ENCODE data around the gene HCFC1. TPM values are rescaled to one million over a fixed set of nuclear protein-coding genes. Genes with fewer than 3 reads are reported as not detected.

HCFC1 gene
- total RNA-seq, 1 experiment from 2014 or later, result 79.9 TPM

- TF ChIP-seq CTCF (conservative IDR thresholded peaks at IDR 0.05) (no peak), EZH2 (IDR thresholded peaks at IDR 0.05; ENCODE audit: low read depth) (no peak)
- Histone ChIP-seq H3K79me2 (ENCODE audit: low read depth) (no peaks in the 10 kb centered on the region), H3K27me3 (ENCODE audit: insufficient read depth, low read depth) (no peaks in the 10 kb centered on the region), H3K27ac (no peak overlapping the region), H3K4me3 (no peak overlapping the region), H3K4me1 (replicated peaks; ENCODE audit: insufficient read depth) (no peaks in the 10 kb centered on the region), H3K9me3 (ENCODE audit: insufficient read depth, low read depth) (no peaks in the 10 kb centered on the region), H2AFZ (no peak overlapping the region), H3K9me2 (ENCODE audit: insufficient read depth) (no peaks in the 10 kb centered on the region), H3K4me2 (no peak overlapping the region), H4K20me1 (ENCODE audit: insufficient read depth) (no peaks in the 10 kb centered on the region), H3K36me3 (ENCODE audit: low read depth) (no peaks in the 10 kb centered on the region), H3F3A (ENCODE audit: insufficient read depth, low read depth) (peaks cover 7% of the 10 kb centered on the region)
- CTCF ChIA-PET, result interaction anchor here (0.7 to 1.1 kb wide), 2 partner anchors 19 to 77 kb away, joined by 4 to 8 read pairs; no protein-coding TSS in a partner anchor
- intact Hi-C loops (cut with micrococcal nuclease; ENCODE audit: unreplicated experiment), result loop anchor here (5.0 kb wide), 2 partner anchors 389 to 989 kb away; no protein-coding TSS in a partner anchor
- BruUV-seq (replicated peaks), result no TSS peak
- no peak for DNase-seq
- POLR2A ChIA-PET (ENCODE audit: unreplicated experiment), result no interaction called here
Observed at GRCh38 chrX:153945956-153946943, 25.4 kb downstream of the HCFC1 start.

GRCh38 chrX:153944800-153945150 is 26.8 kb downstream of the HCFC1 start:
- H3K36me3 ChIP-seq (ENCODE audit: low read depth), result no peaks in the 10 kb centered on the region
- intact Hi-C loops (cut with micrococcal nuclease; ENCODE audit: unreplicated experiment), result loop anchor here (5.0 kb wide), 2 partner anchors 387 to 987 kb away; no protein-coding TSS in a partner anchor
- H4K20me1 ChIP-seq (ENCODE audit: insufficient read depth), result no peaks in the 10 kb centered on the region
- ChIA-PET POLR2A (ENCODE audit: unreplicated experiment) (interaction anchor here (0.6 kb wide), 2 partner anchors 26 to 426 kb away, joined by 10 to 11 read pairs; no protein-coding TSS in a partner anchor), CTCF (interaction anchor here (0.6 kb wide), 2 partner anchors 159 to 1045 kb away, joined by 3 to 5 read pairs; no protein-coding TSS in a partner anchor)
- H3K27ac ChIP-seq, result no peak overlapping the region
- no TSS peak for BruUV-seq (replicated peaks)
- TF ChIP-seq EZH2 (IDR thresholded peaks at IDR 0.05; ENCODE audit: low read depth), result no peak
- TF ChIP-seq CTCF (conservative IDR thresholded peaks at IDR 0.05), result no peak
- H3K9me3 ChIP-seq (ENCODE audit: insufficient read depth, low read depth), result no peaks in the 10 kb centered on the region
- H3K9me2 ChIP-seq (ENCODE audit: insufficient read depth), result no peaks in the 10 kb centered on the region
- H3K79me2 ChIP-seq (ENCODE audit: low read depth), result no peaks in the 10 kb centered on the region
- no peak for DNase-seq
- H3F3A ChIP-seq (ENCODE audit: insufficient read depth, low read depth), result peaks cover 7% of the 10 kb centered on the region
- H3K4me1 ChIP-seq (replicated peaks; ENCODE audit: insufficient read depth), result no peaks in the 10 kb centered on the region
- no peak overlapping the region for H3K4me2 ChIP-seq
- no peak overlapping the region for H2AFZ ChIP-seq
- no peak overlapping the region for H3K4me3 ChIP-seq
- no peaks in the 10 kb centered on the region for H3K27me3 ChIP-seq (ENCODE audit: insufficient read depth, low read depth)

- Histone ChIP-seq H4K20me1 (ENCODE audit: insufficient read depth) (no peaks in the 10 kb centered on the region), H3K4me2 (no peak within 1 kb of the TSS), H3F3A (ENCODE audit: insufficient read depth, low read depth) (peaks cover 7% of the 10 kb centered on the region), H3K27me3 (ENCODE audit: insufficient read depth, low read depth) (no peaks in the 10 kb centered on the region), H3K27ac (no peak within 1 kb of the TSS), H3K4me3 (no peak within 1 kb of the TSS), H3K36me3 (ENCODE audit: low read depth) (no peaks in the 10 kb centered on the region), H3K4me1 (replicated peaks; ENCODE audit: insufficient read depth) (no peaks in the 10 kb centered on the region), H3K9me2 (ENCODE audit: insufficient read depth) (no peaks in the 10 kb centered on the region), H2AFZ (no peak within 1 kb of the TSS), H3K79me2 (ENCODE audit: low read depth) (no peaks in the 10 kb centered on the region), H3K9me3 (ENCODE audit: insufficient read depth, low read depth) (no peaks in the 10 kb centered on the region)
- ChIA-PET POLR2A (ENCODE audit: unreplicated experiment) (no interaction called here), CTCF (interaction anchor here (0.6 kb wide), 1 partner anchor 1045 kb away, joined by 3 read pairs; no protein-coding TSS in a partner anchor)
- intact Hi-C loops (cut with micrococcal nuclease; ENCODE audit: unreplicated experiment), result no loop called here
- no TSS peak for BruUV-seq (replicated peaks)
- no peak for TF ChIP-seq EZH2 (IDR thresholded peaks at IDR 0.05; ENCODE audit: low read depth)
- no peak for TF ChIP-seq CTCF (conservative IDR thresholded peaks at IDR 0.05)
- no peak for DNase-seq
Observed at GRCh38 chrX:153944140-153944799, 27.3 kb downstream of the HCFC1 start, which contains the start of gene RENBP. TSS of gene RENBP (minus strand) at chrX:153944643. CDS start at chrX:153944610, 33 bp downstream.
